ENCODE data around the gene APC2.
"Not testable (repeated sequence)": the region's sequence is repeated elsewhere in the genome, so short reads cannot be mapped to it uniquely, and the experiment has no call there.

APC2 gene

DNA sequence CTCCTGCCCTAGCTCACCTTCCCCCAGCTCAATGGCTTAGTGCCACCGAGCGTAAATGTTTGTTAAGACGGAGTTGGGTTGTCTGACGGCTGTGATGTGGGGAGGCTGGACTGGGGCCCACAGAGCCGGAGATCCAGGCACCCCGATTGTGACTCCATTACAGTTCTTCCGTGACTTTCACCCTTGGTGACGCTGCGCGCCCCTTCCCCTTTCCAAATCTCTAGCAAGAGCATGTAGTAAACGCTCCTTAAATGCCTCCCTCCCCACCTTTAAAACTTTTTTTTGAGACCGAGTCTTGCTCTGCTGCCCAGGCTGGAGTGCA is 41.9 kb downstream of the APC2 start:
- Histone ChIP-seq H3K27me3 (ENCODE audit: control insufficient read depth, insufficient read depth, low read length) (peaks cover 4% of the 10 kb centered on the region; the same call in 1 of the 2 replicates), H3K4me1 (ENCODE audit: control insufficient read depth, insufficient read depth, low read length) (no peaks in the 10 kb centered on the region; the same call in 1 of the 2 replicates), H3K27ac (ENCODE audit: low read length) (no peak overlapping the region), H3K4me3 (ENCODE audit: low read length) (no peak overlapping the region), H3K36me3 (ENCODE audit: control insufficient read depth, insufficient read depth, low read length) (no peaks in the 10 kb centered on the region), H3K9me3 (ENCODE audit: control insufficient read depth, insufficient read depth, low read length) (no peaks in the 10 kb centered on the region)
- no peak for DNase-seq (ENCODE audit: low read depth, low spot score)
- WGBS (ENCODE audit: insufficient coverage, insufficient read length) = no CpG with 5 or more reads among the region's 12 CpGs

DNA sequence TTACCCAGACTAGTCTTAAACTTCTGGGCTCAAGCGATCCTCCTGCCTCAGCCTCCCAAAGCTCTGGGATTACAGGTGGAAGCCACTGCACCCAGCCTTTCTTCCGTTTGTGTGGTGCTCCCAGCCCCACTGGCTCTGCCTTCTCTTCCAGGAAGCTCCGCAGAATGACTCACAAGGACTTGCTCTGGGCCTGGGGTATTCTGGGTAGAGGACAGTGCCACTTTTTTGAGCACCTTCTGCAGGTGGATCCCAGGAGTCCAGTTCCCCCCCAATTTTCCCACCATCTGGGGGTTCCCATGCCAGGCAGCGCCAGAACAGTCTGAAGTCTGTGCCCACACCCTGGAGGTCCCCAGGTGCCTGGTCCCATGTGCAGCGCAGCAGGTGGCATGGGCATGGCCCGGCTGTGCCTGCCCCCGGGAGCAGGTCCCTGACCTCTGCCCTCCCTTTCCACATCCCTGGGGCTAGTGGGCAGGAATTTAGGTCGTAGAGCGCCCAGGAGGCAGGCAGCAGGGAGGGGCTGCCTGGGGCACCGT is 42.6 kb downstream of the APC2 start:
- Histone ChIP-seq H3K4me1 (ENCODE audit: control insufficient read depth, insufficient read depth, low read length) (no peaks in the 10 kb centered on the region; the same call in 1 of the 2 replicates), H3K36me3 (ENCODE audit: control insufficient read depth, insufficient read depth, low read length) (no peaks in the 10 kb centered on the region), H3K27me3 (ENCODE audit: control insufficient read depth, insufficient read depth, low read length) (peaks cover 4% of the 10 kb centered on the region; the same call in 1 of the 2 replicates), H3K9me3 (ENCODE audit: control insufficient read depth, insufficient read depth, low read length) (no peaks in the 10 kb centered on the region), H3K4me3 (ENCODE audit: low read length) (no peak overlapping the region), H3K27ac (ENCODE audit: low read length) (no peak overlapping the region)
- no CpG with 5 or more reads among the region's 10 CpGs for WGBS (ENCODE audit: insufficient coverage, insufficient read length)
- DNase-seq (ENCODE audit: low read depth, low spot score) = no peak

DNA sequence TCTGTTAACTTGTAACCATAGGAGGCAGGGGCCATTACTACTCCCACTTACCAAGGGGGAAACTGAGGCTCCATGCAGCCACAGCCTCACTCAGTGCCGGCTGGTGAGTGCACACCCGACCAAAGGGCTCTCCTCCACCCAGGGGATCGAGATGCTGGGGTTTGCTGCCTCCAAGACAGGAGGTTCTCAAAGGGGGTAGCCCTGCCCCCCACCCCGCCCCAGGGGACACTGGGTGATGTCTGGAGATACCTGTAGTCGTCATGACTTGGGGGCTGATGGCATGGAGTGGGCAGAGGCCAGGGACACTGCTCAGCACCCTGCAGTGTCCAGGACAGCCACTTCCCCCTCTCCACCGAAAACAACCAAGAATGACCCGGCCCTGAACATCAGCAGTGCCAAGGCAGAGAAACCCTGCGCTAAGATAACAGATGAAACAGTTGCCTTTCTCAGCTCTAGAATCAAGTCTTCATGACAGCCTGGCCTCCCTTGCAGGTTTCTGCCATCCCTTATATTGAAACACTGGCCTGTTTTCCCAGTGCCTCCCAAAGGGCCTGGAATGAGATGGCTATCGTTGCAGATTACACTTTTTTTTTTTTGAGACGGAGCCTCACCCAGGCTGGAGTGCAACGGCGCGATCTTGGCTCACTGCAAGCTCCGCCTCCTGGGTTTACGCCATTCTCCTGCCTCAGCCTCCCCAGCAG is 44.3 kb downstream of the APC2 start:
- Histone ChIP-seq H3K9me3 (ENCODE audit: control insufficient read depth, insufficient read depth, low read length) (no peaks in the 10 kb centered on the region), H3K27me3 (ENCODE audit: control insufficient read depth, insufficient read depth, low read length) (peaks cover 4% of the 10 kb centered on the region; the same call in 1 of the 2 replicates), H3K4me1 (ENCODE audit: control insufficient read depth, insufficient read depth, low read length) (no peaks in the 10 kb centered on the region; the same call in 1 of the 2 replicates), H3K36me3 (ENCODE audit: control insufficient read depth, insufficient read depth, low read length) (no peaks in the 10 kb centered on the region), H3K27ac (ENCODE audit: low read length) (no peak overlapping the region), H3K4me3 (ENCODE audit: low read length) (no peak overlapping the region)
- WGBS (ENCODE audit: insufficient coverage, insufficient read length) = no CpG with 5 or more reads among the region's 15 CpGs
- no peak for DNase-seq (ENCODE audit: low read depth, low spot score)

- H3K4me1 ChIP-seq (ENCODE audit: control insufficient read depth, insufficient read depth, low read length) = no peaks in the 10 kb centered on the region; the same call in 1 of the 2 replicates
- no CpG with 5 or more reads among the region's 37 CpGs for WGBS (ENCODE audit: insufficient coverage, insufficient read length)
- DNase-seq (ENCODE audit: low read depth, low spot score) = no peak
- H3K27me3 ChIP-seq (ENCODE audit: control insufficient read depth, insufficient read depth, low read length) = peaks cover 4% of the 10 kb centered on the region; the same call in 1 of the 2 replicates
- H3K36me3 ChIP-seq (ENCODE audit: control insufficient read depth, insufficient read depth, low read length) = no peaks in the 10 kb centered on the region
- H3K9me3 ChIP-seq (ENCODE audit: control insufficient read depth, insufficient read depth, low read length) = no peaks in the 10 kb centered on the region
- no peak overlapping the region for H3K4me3 ChIP-seq (ENCODE audit: low read length)
- H3K27ac ChIP-seq (ENCODE audit: low read length) = no peak overlapping the region
Measured at GRCh38 chr19:1495051-1495798, 45.3 kb downstream of the APC2 start.

DNA sequence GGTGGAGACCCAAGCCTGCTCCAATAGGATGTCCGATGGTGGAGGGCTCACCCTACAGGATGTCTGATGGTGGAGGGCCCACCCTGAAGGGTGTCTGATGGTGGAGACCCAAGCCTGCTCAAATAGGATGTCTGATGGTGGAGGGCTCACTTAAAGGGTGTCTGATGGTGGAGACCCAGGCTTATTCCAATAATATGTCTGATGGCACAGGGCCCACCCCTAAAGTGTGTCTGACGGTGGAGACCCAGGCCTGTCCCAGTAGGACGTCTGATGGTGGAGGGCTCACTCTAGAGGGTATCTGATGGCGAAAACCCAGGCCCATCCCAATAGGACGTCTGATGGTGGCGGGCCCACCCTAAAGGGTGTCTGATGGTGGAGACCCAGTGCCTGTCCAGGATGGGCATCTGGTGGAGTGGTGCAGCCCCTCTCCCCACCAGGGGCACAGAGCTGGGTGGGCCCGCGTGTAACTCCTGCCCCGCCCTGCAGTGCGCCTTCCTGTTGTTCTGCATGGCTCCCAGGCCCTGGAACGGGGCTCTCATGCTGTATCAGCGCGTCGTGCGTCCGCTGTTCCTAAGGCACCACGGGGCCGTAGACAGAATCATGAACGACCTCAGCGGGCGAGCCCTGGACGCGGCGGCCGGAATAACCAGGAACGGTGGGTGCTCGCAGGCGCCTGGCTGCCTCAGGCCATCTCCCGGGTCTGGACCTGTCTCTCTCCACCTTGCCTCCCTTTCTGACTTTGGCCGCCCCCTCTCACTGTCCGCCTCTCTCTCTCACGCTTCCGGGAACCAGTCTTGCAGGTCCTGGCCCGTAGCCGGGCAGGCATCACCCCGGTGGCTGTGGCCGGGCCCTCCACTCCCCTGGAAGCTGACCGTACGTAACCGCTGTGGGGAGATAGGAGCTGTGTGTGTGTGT is 46.1 kb downstream of the APC2 start:
- no peak overlapping the region for H3K4me3 ChIP-seq (ENCODE audit: low read length)
- no peak for DNase-seq (ENCODE audit: low read depth, low spot score)
- no peaks in the 10 kb centered on the region; the same call in 1 of the 2 replicates for H3K4me1 ChIP-seq (ENCODE audit: control insufficient read depth, insufficient read depth, low read length)
- H3K27me3 ChIP-seq (ENCODE audit: control insufficient read depth, insufficient read depth, low read length) = peaks cover 4% of the 10 kb centered on the region; the same call in 1 of the 2 replicates
- no peak overlapping the region for H3K27ac ChIP-seq (ENCODE audit: low read length)
- H3K36me3 ChIP-seq (ENCODE audit: control insufficient read depth, insufficient read depth, low read length) = no peaks in the 10 kb centered on the region
- no CpG with 5 or more reads among the region's 40 CpGs for WGBS (ENCODE audit: insufficient coverage, insufficient read length)
- H3K9me3 ChIP-seq (ENCODE audit: control insufficient read depth, insufficient read depth, low read length) = no peaks in the 10 kb centered on the region

DNA sequence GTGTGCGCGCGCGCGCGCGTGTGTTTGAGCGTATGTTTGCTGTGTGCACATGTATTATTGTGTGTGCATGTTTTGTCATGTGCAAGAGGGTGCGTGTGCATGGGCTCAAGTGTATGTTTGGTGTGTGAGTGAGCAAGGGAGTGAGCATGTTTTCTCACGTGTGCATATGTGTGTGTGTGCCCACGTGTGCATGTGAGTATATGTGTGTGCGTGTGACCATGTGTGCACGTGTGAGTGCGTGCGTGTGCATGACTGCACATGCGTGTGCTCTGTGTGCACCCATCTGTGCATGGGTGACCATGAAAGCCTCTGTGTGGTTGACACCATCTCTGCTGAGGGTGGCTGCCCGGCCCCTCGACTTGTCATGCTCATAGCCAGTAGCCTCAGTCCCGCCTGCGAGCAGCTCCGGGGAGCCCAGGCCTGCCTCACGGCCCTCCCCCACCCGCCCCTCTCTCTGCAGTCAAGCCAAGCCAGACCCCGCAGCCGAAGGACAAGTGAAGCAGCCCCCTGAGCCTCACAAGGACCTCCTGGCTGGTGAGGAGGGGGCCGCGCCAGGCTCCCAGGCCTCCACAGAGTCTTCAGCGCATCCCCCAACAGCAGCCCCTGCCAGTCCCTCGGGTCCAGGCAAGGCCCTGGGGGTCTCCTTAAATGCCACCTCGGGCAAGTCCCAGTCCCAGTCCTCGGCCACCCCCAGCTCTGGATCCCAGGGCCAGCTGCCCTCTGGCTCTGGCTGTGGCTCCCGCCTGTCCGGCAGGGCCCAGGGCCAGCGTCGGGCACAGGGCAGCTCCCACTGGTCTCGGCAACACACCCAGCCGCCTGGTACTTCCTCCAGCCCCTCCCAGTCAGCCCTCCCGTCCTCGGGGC is 47.0 kb downstream of the APC2 start:
- no peaks in the 10 kb centered on the region; the same call in 1 of the 2 replicates for H3K27me3 ChIP-seq (ENCODE audit: control insufficient read depth, insufficient read depth, low read length)
- no peak overlapping the region for H3K27ac ChIP-seq (ENCODE audit: low read length)
- H3K4me3 ChIP-seq (ENCODE audit: low read length) = no peak overlapping the region
- 100% methylated on average over 8 of the region's 39 CpGs for WGBS (ENCODE audit: insufficient coverage, insufficient read length)
- no peaks in the 10 kb centered on the region for H3K9me3 ChIP-seq (ENCODE audit: control insufficient read depth, insufficient read depth, low read length)
- no peaks in the 10 kb centered on the region; the same call in 1 of the 2 replicates for H3K4me1 ChIP-seq (ENCODE audit: control insufficient read depth, insufficient read depth, low read length)
- DNase-seq (ENCODE audit: low read depth, low spot score) = no peak
- H3K36me3 ChIP-seq (ENCODE audit: control insufficient read depth, insufficient read depth, low read length) = no peaks in the 10 kb centered on the region

DNA sequence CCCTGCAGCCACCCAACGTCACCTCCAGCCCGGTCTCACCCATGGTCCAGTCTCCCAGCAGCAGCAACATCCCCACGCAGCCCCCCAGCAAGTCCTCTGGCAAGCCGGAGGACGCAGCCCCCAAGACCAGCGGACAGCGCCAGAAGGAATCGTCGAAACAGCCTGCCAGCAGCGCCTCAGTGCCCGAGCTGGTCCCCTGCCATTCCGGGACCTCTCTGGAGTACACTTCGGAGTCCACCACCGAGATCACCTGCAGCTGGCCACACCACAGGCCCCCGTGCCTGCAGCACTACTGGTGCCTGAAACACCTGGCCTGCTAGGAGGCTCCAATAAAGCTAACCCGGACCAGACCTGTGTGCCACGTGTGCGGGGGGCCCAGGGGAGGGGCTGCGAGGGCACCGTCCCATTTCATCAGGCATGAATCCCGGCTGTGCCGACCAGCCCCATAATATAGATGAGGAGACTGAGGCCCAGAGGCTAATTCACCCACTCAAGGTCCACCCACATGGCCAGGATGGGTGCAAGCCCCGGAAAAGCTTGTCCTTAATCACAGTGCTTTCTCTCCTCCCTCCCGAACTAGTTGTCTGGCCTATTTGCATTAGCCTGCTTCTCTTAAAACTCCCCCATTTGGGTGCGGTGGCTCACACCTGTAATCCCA is 47.8 kb downstream of the APC2 start:
- Histone ChIP-seq H3K9me3 (ENCODE audit: control insufficient read depth, insufficient read depth, low read length) (no peaks in the 10 kb centered on the region), H3K4me3 (ENCODE audit: low read length) (no peak overlapping the region), H3K27ac (ENCODE audit: low read length) (no peak overlapping the region), H3K36me3 (ENCODE audit: control insufficient read depth, insufficient read depth, low read length) (no peaks in the 10 kb centered on the region), H3K4me1 (ENCODE audit: control insufficient read depth, insufficient read depth, low read length) (no peaks in the 10 kb centered on the region; the same call in 1 of the 2 replicates), H3K27me3 (ENCODE audit: control insufficient read depth, insufficient read depth, low read length) (no peaks in the 10 kb centered on the region)
- no CpG with 5 or more reads among the region's 25 CpGs for WGBS (ENCODE audit: insufficient coverage, insufficient read length)
- DNase-seq (ENCODE audit: low read depth, low spot score) = no peak

- no CpG with 5 or more reads among the region's 34 CpGs for WGBS (ENCODE audit: insufficient coverage, insufficient read length)
- not testable (repeated sequence) for H3K27ac ChIP-seq (ENCODE audit: low read length); DNase-seq (ENCODE audit: low read depth, low spot score); H3K9me3 ChIP-seq (ENCODE audit: control insufficient read depth, insufficient read depth, low read length); H3K4me3 ChIP-seq (ENCODE audit: low read length); H3K27me3 ChIP-seq (ENCODE audit: control insufficient read depth, insufficient read depth, low read length); H3K4me1 ChIP-seq (ENCODE audit: control insufficient read depth, insufficient read depth, low read length); H3K36me3 ChIP-seq (ENCODE audit: control insufficient read depth, insufficient read depth, low read length)
Measured at GRCh38 chr19:1499231-1499630, 49.3 kb downstream of the APC2 start.

DNA sequence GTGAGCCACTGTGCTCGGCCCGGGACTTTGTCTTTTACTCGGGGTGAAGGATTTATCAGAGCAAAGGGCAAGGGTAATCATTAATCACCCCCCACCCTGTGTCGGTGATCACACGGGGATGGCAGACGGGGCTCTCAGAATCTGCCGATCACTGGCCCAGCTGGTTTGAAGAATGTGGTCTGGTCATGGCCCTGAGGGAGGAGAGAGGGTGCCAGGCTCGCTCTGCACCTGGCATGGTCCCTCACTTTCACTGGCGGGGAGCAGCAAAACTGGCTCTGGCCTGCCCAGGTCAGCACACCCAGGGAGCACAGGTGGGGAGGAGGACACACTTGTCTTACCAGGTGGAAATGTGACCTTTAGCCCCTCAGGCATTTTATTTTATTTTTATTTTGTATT is 51.3 kb downstream of the APC2 start:
- WGBS (ENCODE audit: insufficient coverage, insufficient read length) = no CpG with 5 or more reads among the region's 9 CpGs
- Histone ChIP-seq H3K27ac (ENCODE audit: low read length) (no peak overlapping the region), H3K4me1 (ENCODE audit: control insufficient read depth, insufficient read depth, low read length) (peaks cover 3% of the 10 kb centered on the region; the same call in 1 of the 2 replicates), H3K4me3 (ENCODE audit: low read length) (no peak overlapping the region), H3K27me3 (ENCODE audit: control insufficient read depth, insufficient read depth, low read length) (no peaks in the 10 kb centered on the region), H3K36me3 (ENCODE audit: control insufficient read depth, insufficient read depth, low read length) (no peaks in the 10 kb centered on the region), H3K9me3 (ENCODE audit: control insufficient read depth, insufficient read depth, low read length) (no peaks in the 10 kb centered on the region)
- DNase-seq (ENCODE audit: low read depth, low spot score) = no peak

Data from iPS DF 6.9 (cell line).